ENCODE measurements around the gene CEP76.

GRCh38 chr18:12748671-12749070 lies 46.1 kb upstream of the CEP76 start:
- no peak for TF ChIP-seq CTCF (IDR thresholded peaks at IDR 0.05)
- no peak for TF ChIP-seq POLR2A (IDR thresholded peaks at IDR 0.05)
